ENCODE data around the gene B3GAT2. TPM values are rescaled to one million over a fixed set of nuclear protein-coding genes. Genes with fewer than 3 reads are reported as not detected.

Gene B3GAT2
- total and polyA plus RNA-seq, 2 of the 13 experiments (the other 11 are each of a cell fraction or from before 2014, with no cell fraction given) = 0.01 to 0.02 TPM

- FAIRE-seq (no peak), DNase-seq (ENCODE audit: low spot score) (no peak), ATAC-seq (no peak)
- no peaks in the 10 kb centered on the region for H4K20me1 ChIP-seq (ENCODE audit: insufficient read depth, low read length)
- H3K4me2 ChIP-seq (ENCODE audit: low read depth, low read length) = no peak overlapping the region
- H3K9me3 ChIP-seq (ENCODE audit: low read length) = no peaks in the 10 kb centered on the region
- intact Hi-C loops (cut with micrococcal nuclease; ENCODE audit: unreplicated experiment) = no loop called here
- H3K79me2 ChIP-seq (ENCODE audit: insufficient read depth, low read length) = no peaks in the 10 kb centered on the region
- CTCF ChIA-PET (ENCODE audit: low intra/inter-chr PET ratio, low total read pairs) = no interaction called here
- BruUV-seq (replicated peaks) = no TSS peak
- H3K4me1 ChIP-seq (ENCODE audit: insufficient read depth, low read length) = peaks cover 27% of the 10 kb centered on the region
- WGBS (ENCODE audit: low lambda C conversion rate) = 95% methylated on average over 2 of the region's 2 CpGs
- no peaks in the 10 kb centered on the region for H3K36me3 ChIP-seq (replicated peaks in 1 of 2; ENCODE audit: control insufficient read depth in 1 of 2, insufficient read depth in 2 of 2, low read length in 2 of 2)
- TF ChIP-seq HOXD1 (CRISPR knock-in tag; IDR thresholded peaks at IDR 0.05) (no peak), ZBTB33 (CRISPR knock-in tag; IDR thresholded peaks at IDR 0.05) (no peak), TRIM24 (CRISPR knock-in tag; IDR thresholded peaks at IDR 0.05) (no peak), ZNF350 (CRISPR knock-in tag; IDR thresholded peaks at IDR 0.05; ENCODE audit: borderline replicate concordance, low read depth) (no peak), NPAS2 (CRISPR knock-in tag; IDR thresholded peaks at IDR 0.05; ENCODE audit: borderline replicate concordance) (no peak), ZBTB3 (CRISPR knock-in tag; IDR thresholded peaks at IDR 0.05; ENCODE audit: borderline replicate concordance, low read depth) (no peak), HNRNPUL1 (IDR thresholded peaks at IDR 0.05; ENCODE audit: low read depth, low read length) (no peak), PATZ1 (CRISPR knock-in tag; IDR thresholded peaks at IDR 0.05) (no peak), SNAPC4 (CRISPR knock-in tag; IDR thresholded peaks at IDR 0.05) (no peak), ZBTB34 (CRISPR knock-in tag; IDR thresholded peaks at IDR 0.05) (no peak), EZH2 (conservative IDR thresholded peaks at IDR 0.05; ENCODE audit: low read depth, low read length) (no peak), HOXA9 (CRISPR knock-in tag; IDR thresholded peaks at IDR 0.05; ENCODE audit: borderline replicate concordance) (no peak), DBP (CRISPR knock-in tag; IDR thresholded peaks at IDR 0.05; ENCODE audit: not compliant biosample characterization) (no peak)
- H3K4me3 ChIP-seq (replicated peaks in 1 of 3; ENCODE audit: insufficient read depth in 1 of 3, low read depth in 2 of 3, low read length in 3 of 3) = no peak overlapping the region
- H3K27me3 ChIP-seq (ENCODE audit: control insufficient read depth in 1 of 2, insufficient read depth in 2 of 2, low read length in 2 of 2) = no peaks in the 10 kb centered on the region
- no peak overlapping the region for H3K27ac ChIP-seq (ENCODE audit: extremely low read length, insufficient read depth, low read length)
- in situ Hi-C loops (cut with HindIII; ENCODE audit: extremely low pct_ligation_motif_present, low pct_unique_long_range_greater_than_20kb) = no loop called here
- POLR2A ChIA-PET = no interaction called here
- no peak overlapping the region for H3K9ac ChIP-seq (ENCODE audit: insufficient read depth, low read depth, low read length)
- H2AFZ ChIP-seq (ENCODE audit: low read length) = no peak overlapping the region
Observed at GRCh38 chr6:70834520-70834919, 122.3 kb downstream of the B3GAT2 start.

Measured in HepG2 (cell line).